HG03175 (cell line): Measurements from ENCODE around the gene BRIP1.
"Not testable (repeated sequence)": the region's sequence is repeated elsewhere in the genome, so short reads cannot be mapped to it uniquely, and the experiment has no call there.

Source experiments
- ATAC-seq: cut with Tn5 transposase; IDR thresholded peaks from one replicate; pipeline ENCODE4 v1.9.1; 2021; ENCODE audit warnings: mild to moderate bottlenecking, moderate library complexity; ENCODE audit not compliant: unreplicated experiment

BRIP1 gene

DNA sequence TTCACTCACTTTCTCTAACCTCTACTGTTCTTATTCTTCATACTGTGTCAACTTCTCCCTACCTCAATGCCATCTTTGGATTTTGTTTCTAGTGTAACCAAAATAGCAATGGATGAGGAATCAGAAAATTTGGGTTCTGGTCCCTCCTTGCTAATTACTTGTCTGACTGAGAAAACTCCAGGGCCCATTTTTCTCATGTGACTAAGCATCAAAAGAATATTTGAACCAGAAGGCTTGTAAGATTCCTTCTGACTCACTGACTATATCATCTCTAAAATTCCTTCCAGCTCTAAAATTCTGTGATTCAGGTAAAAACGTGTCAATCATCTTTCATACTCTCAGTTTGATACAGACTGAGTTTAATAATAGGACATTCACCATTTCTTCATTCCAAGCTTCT is 57.9 kb downstream of the BRIP1 start:
- no peak for ATAC-seq

- ATAC-seq = no peak
Observed at GRCh38 chr17:61803796-61804195, 59.5 kb downstream of the BRIP1 start.

DNA sequence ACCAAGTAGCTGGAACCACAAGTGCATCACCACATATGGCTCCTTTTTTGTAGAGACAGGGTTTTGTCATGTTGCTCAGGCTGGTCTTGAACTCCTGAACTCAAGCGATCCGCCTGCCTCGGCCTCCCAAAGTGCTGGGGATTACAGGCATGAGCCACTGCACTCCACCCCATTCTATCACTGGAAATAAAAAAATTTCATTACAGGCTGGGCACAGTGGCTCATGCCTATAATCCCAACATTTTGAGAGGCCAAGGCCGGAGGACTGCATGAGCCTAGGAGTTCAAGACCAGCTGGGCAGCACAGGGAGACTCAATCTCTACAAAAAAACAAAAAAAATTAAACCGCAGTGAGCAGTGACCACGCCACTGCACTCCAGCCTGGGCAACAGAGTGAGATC is 60.1 kb downstream of the BRIP1 start:
- ATAC-seq = no peak

DNA sequence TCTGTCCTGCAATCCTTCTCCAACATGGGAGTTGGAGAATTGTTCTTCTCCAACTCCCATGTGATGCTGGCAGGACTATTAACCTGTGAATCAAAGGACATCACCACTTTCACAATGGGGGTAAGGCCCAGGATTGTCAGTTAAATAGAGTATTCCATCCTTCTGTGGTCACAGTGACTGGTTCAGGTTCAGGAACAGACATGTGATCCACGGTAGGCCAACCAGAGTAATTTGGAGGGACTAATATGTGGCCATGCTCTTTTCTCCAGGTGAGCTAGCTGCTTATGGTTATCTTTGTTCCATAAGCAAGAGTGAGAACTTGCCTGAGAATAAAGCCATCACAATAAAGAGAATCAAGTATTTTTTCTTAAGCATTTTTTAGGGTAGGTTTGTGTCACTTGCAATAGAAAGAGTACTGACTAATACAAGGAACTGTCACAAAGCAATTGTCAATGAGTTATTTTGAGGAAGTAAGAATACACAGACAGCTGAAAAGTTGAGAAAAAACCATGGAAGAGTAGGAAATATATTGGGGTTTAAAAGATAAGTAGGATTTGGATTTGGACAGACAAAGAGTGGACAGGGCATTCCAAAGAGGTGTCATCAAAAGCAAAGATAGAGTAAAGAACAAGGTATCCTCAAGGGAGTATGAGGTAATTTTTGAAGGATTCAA is 63.4 kb downstream of the BRIP1 start:
- ATAC-seq = no peak

GRCh38 chr17:61797283-61797682 is 66.0 kb downstream of the BRIP1 start:
- no peak for ATAC-seq

DNA sequence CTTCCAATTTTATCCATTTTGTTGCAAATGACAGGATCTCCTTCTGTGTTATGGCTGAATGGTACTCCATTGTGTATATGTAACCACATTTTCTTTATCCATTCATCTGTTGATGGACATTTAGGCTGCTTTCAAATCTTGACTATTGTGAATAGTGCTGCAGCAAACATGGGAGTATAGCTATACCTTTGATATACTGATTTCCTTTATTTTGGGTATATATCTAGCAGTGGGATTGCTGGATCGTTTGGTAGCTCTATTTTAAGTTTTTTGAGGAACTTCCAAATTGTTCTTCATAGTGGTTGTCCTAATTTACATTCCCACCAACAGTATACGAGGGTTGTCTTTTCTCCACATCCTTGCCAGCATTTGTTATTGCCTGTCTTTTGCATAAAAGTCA is 67.8 kb downstream of the BRIP1 start:
- ATAC-seq = no peak

- no peak for ATAC-seq
Observed at GRCh38 chr17:61794792-61795191, 68.5 kb downstream of the BRIP1 start.

DNA sequence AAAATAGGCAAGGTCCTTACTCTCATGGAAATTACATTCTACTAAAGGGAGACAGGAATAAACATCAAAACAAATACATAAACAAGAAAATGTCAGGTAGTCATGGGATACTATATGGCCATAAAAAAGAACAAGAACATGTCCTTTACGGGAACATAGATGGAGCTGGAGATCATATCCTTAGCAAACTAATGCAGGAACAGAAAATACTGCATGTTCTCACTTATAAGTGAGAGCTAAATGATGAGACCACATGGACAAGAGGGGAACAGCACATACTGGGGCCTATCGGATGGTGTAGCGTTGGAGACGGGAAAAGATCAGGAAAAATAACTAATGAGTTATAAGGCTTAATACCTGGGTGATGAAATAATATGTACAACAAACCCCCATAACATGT is 69.1 kb downstream of the BRIP1 start:
- no peak for ATAC-seq

DNA sequence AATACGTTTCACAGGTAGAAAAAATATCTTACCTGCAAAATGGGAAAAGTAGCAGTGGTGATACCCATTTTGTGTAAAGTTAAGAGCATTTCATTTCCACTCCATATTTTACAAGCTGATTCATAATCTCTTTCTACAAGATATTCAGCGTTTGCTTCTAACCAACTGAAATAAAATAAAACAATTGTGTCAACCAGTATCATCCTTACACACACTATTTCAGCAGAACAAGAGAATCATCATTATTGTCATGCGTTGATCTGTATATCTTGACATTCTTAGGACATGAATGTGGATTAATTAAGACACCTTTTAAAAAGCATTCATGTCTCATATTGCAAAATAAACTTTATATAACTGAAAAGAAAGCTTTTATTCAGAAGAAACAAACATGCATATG is 69.8 kb downstream of the BRIP1 start:
- no peak for ATAC-seq

- ATAC-seq = no peak
Observed at GRCh38 chr17:61789872-61790271, 73.5 kb downstream of the BRIP1 start.

- no peak for ATAC-seq
Observed at GRCh38 chr17:61786088-61786487, 77.2 kb downstream of the BRIP1 start.

DNA sequence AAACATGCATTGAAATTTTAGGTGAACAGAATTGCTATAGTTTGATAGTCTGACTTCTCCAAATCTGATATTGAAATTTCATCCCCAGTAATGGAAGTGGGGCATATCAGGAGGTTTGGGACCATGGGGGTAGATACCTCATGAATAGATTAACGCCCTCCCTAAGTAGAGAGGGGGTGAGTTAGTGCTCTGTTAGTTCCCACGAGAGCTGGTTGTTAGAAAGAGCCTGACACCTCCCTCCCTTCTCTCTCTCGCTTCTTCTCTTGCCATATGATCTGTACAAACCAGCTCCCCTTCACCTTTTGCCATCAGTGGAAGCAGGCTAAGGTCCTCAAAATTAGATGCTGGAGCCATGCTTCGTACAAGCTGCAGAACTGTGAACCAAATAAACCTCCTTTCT is 78.8 kb downstream of the BRIP1 start:
- ATAC-seq = no peak

GRCh38 chr17:61783556-61784304 is 79.6 kb downstream of the BRIP1 start:
- no peak for ATAC-seq

DNA sequence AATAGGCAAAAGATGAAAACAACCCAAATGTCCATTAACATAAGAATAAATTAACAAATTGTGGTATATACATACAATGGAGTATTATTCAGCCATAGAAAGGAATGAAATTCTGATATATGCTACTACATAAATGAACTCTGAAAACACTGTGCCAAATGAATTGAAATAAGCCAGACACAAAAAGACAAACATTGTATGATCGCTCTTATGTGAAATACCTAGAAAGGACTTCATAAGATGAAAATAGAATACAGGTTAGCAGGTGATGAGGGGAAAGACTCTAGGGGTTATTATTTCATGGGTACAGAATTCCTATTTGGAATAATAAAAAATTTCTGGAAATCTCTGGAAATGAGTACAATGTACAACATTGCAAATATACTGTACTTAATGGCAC is 80.2 kb downstream of the BRIP1 start:
- ATAC-seq = no peak

DNA sequence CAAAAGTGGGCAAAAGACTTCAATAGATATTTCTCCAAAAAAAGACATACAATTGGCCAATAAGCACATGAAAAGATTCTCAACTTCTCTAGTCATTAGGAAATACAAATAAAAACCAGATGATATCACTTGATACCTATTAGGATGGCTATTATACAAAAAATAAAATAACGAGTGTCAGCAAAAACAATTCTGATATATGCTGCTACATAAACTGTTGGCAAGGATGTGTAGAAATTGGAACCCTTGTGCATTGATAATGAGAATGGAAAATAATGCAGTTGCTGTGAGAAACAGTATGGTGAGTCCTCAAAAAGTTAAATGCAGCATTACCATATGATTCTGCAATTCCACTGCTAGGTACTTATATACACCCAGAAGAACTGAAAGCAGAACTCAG is 80.6 kb downstream of the BRIP1 start:
- no peak for ATAC-seq

GRCh38 chr17:61775364-61775763 is 88.0 kb downstream of the BRIP1 start:
- no peak for ATAC-seq

- ATAC-seq = no peak
Observed at GRCh38 chr17:61774724-61775123, 88.6 kb downstream of the BRIP1 start.

DNA sequence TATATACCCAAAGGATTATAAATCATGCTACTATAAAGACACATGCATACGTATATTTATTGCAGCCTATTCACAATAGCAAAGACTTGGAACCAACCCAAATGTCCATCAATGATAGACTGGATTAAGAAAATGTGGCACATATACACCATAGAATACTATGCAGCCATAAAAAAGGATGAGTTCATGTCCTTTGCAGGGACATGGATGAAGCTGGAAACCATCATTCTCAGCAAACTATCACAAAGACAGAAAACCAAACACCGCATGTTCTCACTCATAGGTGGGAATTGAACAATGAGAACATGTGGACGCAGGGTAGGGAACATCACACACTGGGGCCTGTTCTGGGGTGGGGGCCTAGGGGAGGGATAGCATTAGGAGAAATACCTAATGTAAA is 89.2 kb downstream of the BRIP1 start:
- not testable (repeated sequence) for ATAC-seq

DNA sequence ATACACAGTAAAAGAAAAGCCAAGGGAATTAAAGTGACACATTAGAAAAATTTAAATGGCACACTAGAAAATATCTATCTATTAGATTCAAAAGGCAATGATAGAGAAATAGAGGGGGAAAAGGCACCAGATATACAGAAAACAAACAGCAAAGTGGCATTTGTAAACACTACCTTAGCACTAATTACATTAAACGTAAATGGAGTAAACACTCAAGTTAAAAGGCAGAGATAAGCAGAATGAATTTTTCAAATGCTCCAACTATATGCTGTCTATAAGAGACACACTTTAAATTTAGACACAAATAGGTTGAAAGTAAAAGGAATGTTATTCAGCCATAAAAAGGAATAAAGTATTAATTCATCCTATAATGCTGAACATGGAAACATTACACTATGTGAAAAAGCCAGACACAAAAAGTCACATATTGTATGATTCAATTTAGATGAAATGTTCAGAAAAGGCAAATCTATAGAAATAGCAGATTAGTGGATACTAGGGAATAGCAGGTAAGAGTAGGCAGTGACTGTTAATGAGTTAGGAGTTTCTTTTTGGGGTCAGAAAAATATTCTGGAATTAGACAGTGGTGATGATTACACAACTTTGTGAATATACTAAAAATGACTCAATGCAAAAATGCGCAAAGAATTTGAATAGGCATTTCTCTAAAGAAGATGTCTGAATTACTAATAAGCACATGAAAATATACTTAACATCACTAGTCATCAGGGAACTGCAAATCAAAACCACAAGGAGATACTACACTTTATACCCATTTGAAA is 92.4 kb downstream of the BRIP1 start:
- no peak for ATAC-seq

DNA sequence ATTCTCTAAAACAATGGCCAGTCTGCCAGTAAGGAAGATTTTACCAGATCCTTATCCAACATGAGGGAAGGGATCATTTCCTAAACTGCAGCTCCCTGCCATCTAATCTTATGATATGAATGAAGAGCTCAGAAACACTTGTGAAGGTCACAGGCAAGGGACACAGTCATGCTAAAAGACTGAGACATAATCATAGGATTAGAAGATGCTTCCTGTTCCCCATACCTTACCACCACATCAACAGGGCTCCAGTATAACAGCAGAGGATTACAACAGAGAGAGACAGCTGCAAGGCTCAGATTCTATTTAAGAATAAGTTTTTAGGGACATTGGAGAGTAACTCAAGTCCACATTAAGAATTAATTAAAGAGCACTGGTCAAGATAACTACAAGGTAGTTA is 93.3 kb downstream of the BRIP1 start:
- no peak for ATAC-seq

GRCh38 chr17:61768405-61768804 is 94.9 kb downstream of the BRIP1 start:
- no peak for ATAC-seq

DNA sequence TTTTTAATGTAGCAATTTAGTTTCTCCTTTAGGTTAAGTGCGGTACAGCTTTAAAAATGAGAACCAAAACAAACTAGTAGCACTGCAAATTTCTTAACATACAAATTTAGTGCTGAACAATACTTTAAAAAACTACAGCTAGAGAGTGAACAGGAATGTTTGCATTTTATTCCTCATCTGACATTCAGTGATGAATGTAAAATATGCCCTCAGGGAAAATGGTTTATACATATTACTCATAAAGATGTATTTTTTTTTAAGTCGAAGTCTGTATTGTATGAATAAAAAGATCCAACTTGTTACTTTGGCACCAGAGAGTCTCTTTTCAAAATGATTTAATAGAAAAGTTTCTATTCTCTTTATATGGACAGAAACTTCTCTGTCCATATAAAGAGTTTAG is 96.8 kb downstream of the BRIP1 start:
- ATAC-seq = no peak
